CD4-positive, alpha-beta T cell (primary cell): Measurements from ENCODE around the gene TTLL13. TPM values are rescaled to one million over a fixed set of nuclear protein-coding genes. Genes with fewer than 3 reads are reported as not detected.

ENCODE experiments used
- ATAC-seq: fragments of 200-7000 bp; cut with Tn5 transposase; one replicate; pipeline ENCODE4 v1.10.0; 2022; ENCODE audit warnings: mild to moderate bottlenecking; ENCODE audit not compliant: poor library complexity
- CTCF ChIA-PET: fragments of 350-600 bp; sonication (Branson Sonifier 250); formaldehyde crosslinking; loops from one replicate; lab custom pipeline; 2021; ENCODE audit warnings: antibody characterized with exemption, inconsistent platforms; lab: Charles Lee
- POLR2A ChIA-PET: fragments of 350-600 bp; sonication (Branson Sonifier 250); formaldehyde crosslinking; loops from one replicate; lab custom pipeline; 2021; ENCODE audit warnings: antibody characterized with exemption, inconsistent platforms; lab: Charles Lee
- DNase-seq, 14 experiments: peaks; one replicate each; pipeline ENCODE4 v3.0.0-alpha.2; 2013 to 2020; ENCODE audit warnings: mixed read lengths in 2 of 14
- H3K27ac ChIP-seq, 2 donors: one replicate each; pipeline versions ENCODE4 v1.5.1 to v1.7.0; 2013; ENCODE audit warnings: low read length in 2 of 2, low read depth in 1 of 2, mild to moderate bottlenecking in 1 of 2
- H3K27me3 ChIP-seq, 2 experiments: 1 replicate in 1 of 2; 2 replicates in 1 of 2; pipeline versions ENCODE4 v1.6.1 to v1.7.0; 2013; ENCODE audit warnings: low read length in 2 of 2, control low read depth in 1 of 2, mild to moderate bottlenecking in 1 of 2, moderate library complexity in 1 of 2; ENCODE audit not compliant: insufficient read depth in 2 of 2, control insufficient read depth in 1 of 2
- H3K36me3 ChIP-seq: one replicate; pipeline ENCODE4 v1.6.1; 2013; ENCODE audit warnings: low read length, control low read depth; ENCODE audit not compliant: insufficient read depth
- H3K4me1 ChIP-seq: one replicate; pipeline ENCODE4 v1.6.1; 2013; ENCODE audit warnings: low read length, control low read depth; ENCODE audit not compliant: insufficient read depth
- H3K4me3 ChIP-seq: one replicate; pipeline ENCODE4 v1.5.1; 2013; ENCODE audit warnings: mild to moderate bottlenecking, low read length, moderate library complexity
- H3K9me3 ChIP-seq, 2 experiments: 1 replicate in 1 of 2; 2 replicates in 1 of 2; pipeline versions ENCODE4 v1.6.1 to v1.7.0; 2013; ENCODE audit warnings: low read length in 2 of 2, mild to moderate bottlenecking in 2 of 2, control low read depth in 1 of 2, moderate library complexity in 1 of 2; ENCODE audit not compliant: control insufficient read depth in 1 of 2, insufficient read depth in 1 of 2
- H3K27ac Mint-ChIP-seq: one replicate; pipeline ENCODE4 v1.8.0; 2020; ENCODE audit warnings: mixed read lengths
- H3K27me3 Mint-ChIP-seq: one replicate; pipeline ENCODE4 v1.8.0; 2021; ENCODE audit warnings: mixed read lengths
- H3K36me3 Mint-ChIP-seq: one replicate; pipeline ENCODE4 v1.8.0; 2021; ENCODE audit warnings: low read depth, mixed read lengths
- H3K4me1 Mint-ChIP-seq: one replicate; pipeline ENCODE4 v1.8.0; 2021; ENCODE audit warnings: low read depth, mixed read lengths
- H3K4me3 Mint-ChIP-seq: one replicate; pipeline ENCODE4 v1.8.0; 2020; ENCODE audit warnings: mild to moderate bottlenecking, mixed read lengths
- H3K9me3 Mint-ChIP-seq: one replicate; pipeline ENCODE4 v1.8.0; 2020; ENCODE audit warnings: mixed read lengths
- CTCF ChIP-seq: fragments of 200-600 bp; IDR thresholded peaks from one replicate; pipeline ENCODE4 v1.8.0; 2022; ENCODE audit warnings: antibody characterized with exemption, mild to moderate bottlenecking
- intact Hi-C, 2 experiments: fragments of 100-400 bp; cut with DNase I in 1 of 2; cut with micrococcal nuclease in 1 of 2; formaldehyde crosslinking; loops; one replicate each; pipeline versions ENCODE4 v1.15.1 to v1.9.0; 2023 to 2025; cut with DNase I, micrococcal nuclease
- total RNA-seq, 174 experiments: library from RNA in 2 of 174; stranded (reverse) in 2 of 174; gene quantifications; one replicate each; pipeline ENCODE4 v1.2.3 and lab custom pipeline; 2021 to 2026

The TTLL13 gene
- total RNA-seq, 2 experiments from 2014 or later, result 0.63 to 1.8 TPM

- intact Hi-C loops, result no loop called here
- Mint-ChIP-seq H3K27ac (peak overlapping the region; percentile 6), H3K4me1 (peaks cover 7% of the 10 kb centered on the region), H3K9me3 (no peaks in the 10 kb centered on the region), H3K4me3 (no peak overlapping the region), H3K36me3 (peaks cover 13% of the 10 kb centered on the region), H3K27me3 (no peaks in the 10 kb centered on the region)
- no peak overlapping the region for H3K27ac ChIP-seq
- no peak for TF ChIP-seq CTCF
- CTCF ChIA-PET, result no interaction called here
- ATAC-seq (no peak), DNase-seq (no peak)
- H3K9me3 ChIP-seq, result no peaks in the 10 kb centered on the region
- no peaks in the 10 kb centered on the region for H3K27me3 ChIP-seq
- peaks cover 13% of the 10 kb centered on the region for H3K36me3 ChIP-seq
- no peak overlapping the region for H3K4me3 ChIP-seq
- POLR2A ChIA-PET, result interaction anchor here (1.2 kb wide), 1 partner anchor 11 kb away, joined by 7 read pairs; the partner anchor contains the start of genes CIB1 and GDPGP1
- peaks cover 5% of the 10 kb centered on the region for H3K4me1 ChIP-seq
These were observed 5.3 kb upstream of the TTLL13 start for GRCh38 chr15:90243943-90244639.

GRCh38 chr15:90248789-90249202 lies 560 bp upstream of the TTLL13 start:
- no peaks in the 10 kb centered on the region for H3K9me3 Mint-ChIP-seq
- H3K36me3 ChIP-seq, result no peaks in the 10 kb centered on the region
- ATAC-seq (no peak), DNase-seq (no peak)
- intact Hi-C loops, result no loop called here
- ChIA-PET CTCF (interaction anchor here (0.5 to 1.4 kb wide), 6 partner anchors 8 to 105 kb away, joined by 3 to 4 read pairs (median 4); no protein-coding TSS in a partner anchor), POLR2A (interaction anchor here (0.7 to 3.0 kb wide), 7 partner anchors 9 to 48 kb away, joined by 3 to 20 read pairs (median 5); partner anchors contain the start of genes CIB1, GDPGP1, NGRN and SEMA4B)
- H3K36me3 Mint-ChIP-seq, result no peaks in the 10 kb centered on the region
- peak overlapping the region; percentile 47 for H3K4me3 Mint-ChIP-seq
- no peaks in the 10 kb centered on the region for H3K9me3 ChIP-seq
- peaks cover 17% of the 10 kb centered on the region for H3K4me1 Mint-ChIP-seq
- H3K27me3 ChIP-seq, result no peaks in the 10 kb centered on the region
- H3K4me1 ChIP-seq, result peaks cover 19% of the 10 kb centered on the region
- peak overlapping the region; percentile 63 for H3K27ac Mint-ChIP-seq
- no peak for TF ChIP-seq CTCF
- peak overlapping the region; percentile 61 for H3K4me3 ChIP-seq
- no peaks in the 10 kb centered on the region for H3K27me3 Mint-ChIP-seq
- H3K27ac ChIP-seq, result no peak overlapping the region

GRCh38 chr15:90257776-90258175 lies 8.4 kb downstream of the TTLL13 start:
- Histone ChIP-seq H3K4me1 (no peaks in the 10 kb centered on the region), H3K36me3 (no peaks in the 10 kb centered on the region), H3K27me3 (no peaks in the 10 kb centered on the region), H3K9me3 (no peaks in the 10 kb centered on the region), H3K4me3 (no peak overlapping the region), H3K27ac (no peak overlapping the region)
- no peak overlapping the region for H3K27ac Mint-ChIP-seq
- H3K9me3 Mint-ChIP-seq, result no peaks in the 10 kb centered on the region
- intact Hi-C loops, result no loop called here
- H3K4me1 Mint-ChIP-seq, result no peaks in the 10 kb centered on the region
- no peak for ATAC-seq
- ChIA-PET CTCF (no interaction called here), POLR2A (interaction anchor here (0.8 kb wide), 1 partner anchor 9 kb away, joined by 3 read pairs; no protein-coding TSS in a partner anchor)
- DNase-seq, result no peak
- H3K36me3 Mint-ChIP-seq, result no peaks in the 10 kb centered on the region
- TF ChIP-seq CTCF, result no peak
- H3K27me3 Mint-ChIP-seq, result no peaks in the 10 kb centered on the region
- no peak overlapping the region for H3K4me3 Mint-ChIP-seq
